IMR-90 (cell line): Measurements from ENCODE around the gene HECW1. TPM values are rescaled to one million over a fixed set of nuclear protein-coding genes. Genes with fewer than 3 reads are reported as not detected.

Experiments used
- ATAC-seq: fragments of 200-7000 bp; cut with Tn5 transposase; 2 replicates; pipeline ENCODE4 v1.9.1; 2020; ENCODE audit warnings: low read depth, mild to moderate bottlenecking, moderate library complexity
- BruUV-seq: library from RNA; stranded (reverse); fragments of 400-500 nt; replicated peaks from 2 replicates; lab custom pipeline; 2021; lab: Mats Ljungman, UMichigan
- CTCF ChIA-PET: fragments of 300-600 bp; formaldehyde crosslinking; extraction: SDS; loops from one replicate; lab custom pipeline; 2021; ENCODE audit warnings: antibody characterized with exemption; lab: Yijun Ruan, JAX
- POLR2A ChIA-PET: fragments of 300-600 bp; sonication (Branson Sonifier 250); formaldehyde crosslinking; loops from one replicate; lab custom pipeline; 2022; ENCODE audit warnings: antibody characterized with exemption; ENCODE audit not compliant: unreplicated experiment; lab: Charles Lee
- DNase-seq: peaks from one replicate; pipeline ENCODE4 v3.0.0; 2013
- H2AFZ ChIP-seq: replicated peaks from 2 replicates; pipeline ENCODE3; 2013; ENCODE audit warnings: low read length, mild to moderate bottlenecking; ENCODE audit not compliant: poor library complexity
- H2AK5ac ChIP-seq: 2 replicates; pipeline ENCODE4 v1.6.1; 2013; ENCODE audit warnings: low read depth, low read length, inconsistent platforms
- H2AK9ac ChIP-seq: replicated peaks from 2 replicates; pipeline ENCODE3; 2013; ENCODE audit warnings: mild to moderate bottlenecking, low read depth, low read length, moderate library complexity; ENCODE audit not compliant: poor library complexity
- H2BK120ac ChIP-seq: 2 replicates; pipeline ENCODE4 v1.6.1; 2013; ENCODE audit warnings: low read depth, low read length, inconsistent platforms
- H2BK15ac ChIP-seq: 3 replicates; pipeline ENCODE4 v1.6.1; 2013; ENCODE audit warnings: low read depth, low read length, inconsistent platforms
- H2BK20ac ChIP-seq: 2 replicates; pipeline ENCODE4 v1.6.1; 2013; ENCODE audit warnings: low read depth, mild to moderate bottlenecking, inconsistent platforms, low read length, moderate library complexity
- H2BK5ac ChIP-seq: 2 replicates; pipeline ENCODE4 v1.6.1; 2013; ENCODE audit warnings: mild to moderate bottlenecking, low read depth, low read length, inconsistent platforms; ENCODE audit not compliant: poor library complexity, severe bottlenecking
- H3K14ac ChIP-seq: replicated peaks from 2 replicates; pipeline ENCODE4 v1.6.1; 2013; ENCODE audit warnings: low read depth, low read length, inconsistent platforms
- H3K18ac ChIP-seq: 2 replicates; pipeline ENCODE4 v1.6.1; 2013; ENCODE audit warnings: low read depth, low read length, control low read depth
- H3K23ac ChIP-seq: 2 replicates; pipeline ENCODE4 v1.6.1; 2013; ENCODE audit warnings: low read depth, low read length, inconsistent platforms
- H3K27ac ChIP-seq: 2 replicates; pipeline ENCODE4 v1.5.1; 2013; ENCODE audit warnings: mild to moderate bottlenecking, control low read depth, low read length; ENCODE audit not compliant: insufficient read depth
- H3K27me3 ChIP-seq: 2 replicates; pipeline ENCODE4 v1.6.1; 2013; ENCODE audit warnings: low read length; ENCODE audit not compliant: control insufficient read depth, insufficient read depth
- H3K36me3 ChIP-seq: 2 replicates; pipeline ENCODE4 v1.6.1; 2013; ENCODE audit warnings: low read length, mixed read lengths; ENCODE audit not compliant: control insufficient read depth, insufficient read depth
- H3K4ac ChIP-seq: 2 replicates; pipeline ENCODE4 v1.6.1; 2013; ENCODE audit warnings: low read depth, low read length, inconsistent platforms
- H3K4me1 ChIP-seq: 2 replicates; pipeline ENCODE4 v1.6.1; 2013; ENCODE audit warnings: low read length, mixed read lengths; ENCODE audit not compliant: control insufficient read depth, insufficient read depth
- H3K4me2 ChIP-seq: 2 replicates; pipeline ENCODE4 v1.6.1; 2013; ENCODE audit warnings: low read depth, mild to moderate bottlenecking, control low read depth, low read length, moderate library complexity
- H3K4me3 ChIP-seq: 2 replicates; pipeline ENCODE4 v1.5.1; 2013; ENCODE audit warnings: low read depth, mild to moderate bottlenecking, control low read depth, low read length, moderate library complexity; ENCODE audit not compliant: insufficient read depth
- H3K56ac ChIP-seq: 2 replicates; pipeline ENCODE4 v1.6.1; 2013; ENCODE audit warnings: low read length, inconsistent platforms; ENCODE audit not compliant: insufficient read depth; ENCODE audit errors: extremely low read depth
- H3K79me1 ChIP-seq, 2 experiments: 2 replicates each; pipeline ENCODE4 v1.6.1; 2013; ENCODE audit warnings: low read length in 2 of 2, inconsistent platforms in 1 of 2, low read depth in 1 of 2
- H3K9ac ChIP-seq: 2 replicates; pipeline ENCODE4 v1.6.1; 2013; ENCODE audit warnings: low read depth, low read length, control low read depth
- H3K9me1 ChIP-seq: 2 replicates; pipeline ENCODE4 v1.6.1; 2013; ENCODE audit warnings: low read length, inconsistent platforms; ENCODE audit not compliant: insufficient read depth
- H3K9me3 ChIP-seq: 2 replicates; pipeline ENCODE4 v1.6.1; 2013; ENCODE audit warnings: low read length; ENCODE audit not compliant: control insufficient read depth, insufficient read depth
- H4K20me1 ChIP-seq: 2 replicates; pipeline ENCODE4 v1.6.1; 2013; ENCODE audit warnings: low read length, inconsistent platforms; ENCODE audit not compliant: insufficient read depth
- H4K5ac ChIP-seq: 2 replicates; pipeline ENCODE4 v1.6.1; 2013; ENCODE audit warnings: mild to moderate bottlenecking, low read depth, low read length, control low read depth
- H4K8ac ChIP-seq, 2 experiments: 2 replicates each; pipeline ENCODE4 v1.6.1; 2013; ENCODE audit warnings: low read depth in 2 of 2, low read length in 2 of 2, control low read depth in 1 of 2, inconsistent platforms in 1 of 2
- H4K91ac ChIP-seq: 2 replicates; pipeline ENCODE4 v1.6.1; 2013; ENCODE audit warnings: low read depth, low read length, inconsistent platforms; ENCODE audit not compliant: insufficient read depth
- BHLHE40 ChIP-seq: fragments of 150-350 bp; IDR thresholded peaks from 2 replicates; pipeline ENCODE4 v1.6.1; 2016; ENCODE audit warnings: mild to moderate bottlenecking, low read depth, low read length
- CEBPB ChIP-seq: IDR thresholded peaks from 2 replicates; pipeline ENCODE4 v1.6.1; 2012; ENCODE audit warnings: low read depth, low read length, improper control_type of control experiment
- CHD1 ChIP-seq: IDR thresholded peaks from 2 replicates; pipeline ENCODE4 v1.6.1; 2012; ENCODE audit warnings: low read depth, low read length, improper control_type of control experiment
- CTCF ChIP-seq: conservative IDR thresholded peaks from 2 replicates; pipeline ENCODE4 v1.5.1; 2012; ENCODE audit warnings: mild to moderate bottlenecking, low read depth, low read length, improper control_type of control experiment
- ELK1 ChIP-seq: fragments of 150-350 bp; IDR thresholded peaks from 2 replicates; pipeline ENCODE4 v1.6.1; 2016; ENCODE audit warnings: low read depth, mild to moderate bottlenecking, low read length, moderate library complexity, borderline replicate concordance
- FOS ChIP-seq: fragments of 150-350 bp; IDR thresholded peaks from 2 replicates; pipeline ENCODE4 v1.6.1; 2016; ENCODE audit warnings: low read depth, low read length
- MAFK ChIP-seq: IDR thresholded peaks from 2 replicates; pipeline ENCODE4 v1.6.1; 2012; ENCODE audit warnings: low read depth, low read length, improper control_type of control experiment
- MAZ ChIP-seq: IDR thresholded peaks from 2 replicates; pipeline ENCODE4 v1.6.1; 2012; ENCODE audit warnings: low read depth, mild to moderate bottlenecking, low read length, improper control_type of control experiment, moderate library complexity, borderline replicate concordance
- MXI1 ChIP-seq: IDR thresholded peaks from 2 replicates; pipeline ENCODE4 v1.6.1; 2012; ENCODE audit warnings: low read depth, mild to moderate bottlenecking, low read length, moderate library complexity, borderline replicate concordance
- NFE2L2 ChIP-seq: fragments of 150-350 bp; IDR thresholded peaks from 2 replicates; pipeline ENCODE4 v1.6.1; 2016; ENCODE audit warnings: low read depth, mild to moderate bottlenecking, low read length
- POLR2A ChIP-seq: IDR thresholded peaks from 2 replicates; pipeline ENCODE4 v1.6.1; 2012; ENCODE audit warnings: mild to moderate bottlenecking, low read depth, low read length
- RAD21 ChIP-seq: IDR thresholded peaks from 2 replicates; pipeline ENCODE4 v1.6.1; 2012; ENCODE audit warnings: low read length, improper control_type of control experiment
- RCOR1 ChIP-seq: IDR thresholded peaks from 2 replicates; pipeline ENCODE4 v1.6.1; 2012; ENCODE audit warnings: mild to moderate bottlenecking, low read length, improper control_type of control experiment; ENCODE audit not compliant: insufficient replicate concordance
- RFX5 ChIP-seq: IDR thresholded peaks from 2 replicates; pipeline ENCODE4 v1.8.0; 2012; ENCODE audit warnings: low read depth, mild to moderate bottlenecking, low read length, moderate library complexity
- SMC3 ChIP-seq: fragments of 150-350 bp; IDR thresholded peaks from 2 replicates; pipeline ENCODE4 v1.6.1; 2016; ENCODE audit warnings: low read depth, mild to moderate bottlenecking, antibody characterized with exemption, low read length, moderate library complexity
- WGBS, 2 experiments: methylation state at CpG; one replicate each; pipeline versions ENCODE4 v1.1.5 to v1.1.7; 2013; ENCODE audit warnings: missing lambda C conversion rate in 2 of 2; ENCODE audit not compliant: insufficient read length in 1 of 2; ENCODE audit errors: extremely low coverage in 2 of 2; 5-methylcytosine and 5-hydroxymethylcytosine counted together
- dilution Hi-C: fragments of 300-500 bp; cut with HindIII; formaldehyde crosslinking; loops from one replicate; pipeline ENCODE4 v1.14.3; 2018; ENCODE audit warnings: low sequenced_read_pairs; ENCODE audit not compliant: unreplicated experiment
- in situ Hi-C: fragments of 300-500 bp; cut with MboI; formaldehyde crosslinking; loops from 3 replicates; pipeline ENCODE4 v1.14.3; 2019; ENCODE audit warnings: low sequenced_read_pairs, inconsistent platforms, mixed read lengths
- intact Hi-C: fragments of 100-400 bp; cut with micrococcal nuclease; formaldehyde crosslinking; loops from 2 replicates; pipeline ENCODE4 v1.10.0; 2022
- polyA plus RNA-seq, 3 experiments: library from polyadenylated mRNA; depleted of rRNA; stranded (reverse); fragments of >200 nt; gene quantifications; 2 replicates each; pipeline ENCODE4 v1.2.3, GENCODE V29; 2012; ENCODE audit warnings: low replicate concordance in 1 of 3
- total RNA-seq: library from RNA; depleted of rRNA; stranded (reverse); fragments of >200 nt; gene quantifications from 2 replicates; pipeline ENCODE4 v1.2.3, GENCODE V29; 2012
- TF ChIP-seq, protein P1 (sequence below): fragments of 150-350 bp; IDR thresholded peaks from 2 replicates; pipeline ENCODE4 v1.6.1; 2017; ENCODE audit warnings: mild to moderate bottlenecking, antibody characterized with exemption, low read length, low read depth

Gene HECW1
- total and polyA plus RNA-seq, 2 of the 4 experiments (the other 2 are of a cell fraction): 0.56 to 1.3 TPM

- H2BK5ac ChIP-seq: no peak overlapping the region
- no peak overlapping the region for H3K27ac ChIP-seq
- no peak overlapping the region for H3K14ac ChIP-seq
- DNase-seq: peak; percentile 15
- no peak overlapping the region for H2BK120ac ChIP-seq
- H3K4me2 ChIP-seq: no peak overlapping the region
- no peaks in the 10 kb centered on the region for H3K9me3 ChIP-seq
- no CpG with 5 or more reads among the region's 3 CpGs for WGBS, 2 experiments
- no peak overlapping the region for H4K91ac ChIP-seq
- no peak overlapping the region for H2AFZ ChIP-seq
- H4K20me1 ChIP-seq: no peaks in the 10 kb centered on the region
- H2AK5ac ChIP-seq: no peak overlapping the region
- in situ Hi-C loops (no loop called here), dilution Hi-C loops (no loop called here), intact Hi-C loops (loop anchor here (5.0 kb wide), 1 partner anchor 163 kb away; no protein-coding TSS in a partner anchor)
- no peak for ATAC-seq
- no peak overlapping the region for H2BK20ac ChIP-seq
- ChIA-PET CTCF (interaction anchor here (0.6 to 0.9 kb wide), 2 partner anchors 34 to 191 kb away, joined by 3 to 4 read pairs; no protein-coding TSS in a partner anchor), POLR2A (no interaction called here)
- H4K8ac ChIP-seq: no peak overlapping the region
- H3K27me3 ChIP-seq: peaks cover 9% of the 10 kb centered on the region
- no TSS peak for BruUV-seq
- TF ChIP-seq MAZ (no peak), CHD1 (no peak), BHLHE40 (no peak), FOS (no peak), RAD21 (no peak), MAFK (no peak), ELK1 (no peak), NFE2L2 (no peak), RFX5 (no peak), RCOR1 (no peak), CTCF (no peak), POLR2A (no peak), MXI1 (no peak), SMC3 (no peak), CEBPB (no peak)
- TF ChIP-seq, protein P1, sequence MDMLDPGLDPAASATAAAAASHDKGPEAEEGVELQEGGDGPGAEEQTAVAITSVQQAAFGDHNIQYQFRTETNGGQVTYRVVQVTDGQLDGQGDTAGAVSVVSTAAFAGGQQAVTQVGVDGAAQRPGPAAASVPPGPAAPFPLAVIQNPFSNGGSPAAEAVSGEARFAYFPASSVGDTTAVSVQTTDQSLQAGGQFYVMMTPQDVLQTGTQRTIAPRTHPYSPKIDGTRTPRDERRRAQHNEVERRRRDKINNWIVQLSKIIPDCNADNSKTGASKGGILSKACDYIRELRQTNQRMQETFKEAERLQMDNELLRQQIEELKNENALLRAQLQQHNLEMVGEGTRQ: no peak
- no peak overlapping the region for H3K4ac ChIP-seq
- no peaks in the 10 kb centered on the region for H3K36me3 ChIP-seq
- no peaks in the 10 kb centered on the region for H3K9me1 ChIP-seq
- no peak overlapping the region for H3K4me3 ChIP-seq
- no peak overlapping the region for H2AK9ac ChIP-seq
- no peaks in the 10 kb centered on the region for H3K79me1 ChIP-seq
- no peaks in the 10 kb centered on the region for H3K4me1 ChIP-seq
- no peak overlapping the region for H4K5ac ChIP-seq
- no peak overlapping the region for H3K18ac ChIP-seq
- no peak overlapping the region for H3K56ac ChIP-seq
- no peak overlapping the region for H2BK15ac ChIP-seq
- H3K9ac ChIP-seq: no peak overlapping the region
- H3K23ac ChIP-seq: no peak overlapping the region
These were observed 6.8 kb upstream of the HECW1 start for GRCh38 chr7:43105521-43106120.
